GM12878 (cell line): ENCODE results near the gene KDM2A. TPM values are rescaled to one million over a fixed set of nuclear protein-coding genes. Genes with fewer than 3 reads are reported as not detected.

ENCODE experiments used
- ATAC-seq: fragments of 200-7000 bp; cut with Tn5 transposase; 3 replicates; pipeline ENCODE4 v1.9.1; 2020; ENCODE audit warnings: mild to moderate bottlenecking, moderate library complexity
- BruUV-seq: library from RNA; stranded (reverse); fragments of 400-500 nt; replicated peaks from 2 replicates; lab custom pipeline; 2021; lab: Mats Ljungman, UMichigan
- CTCF ChIA-PET: fragments of 300-600 bp; sonication (Branson Sonifier 250); formaldehyde crosslinking; extraction: SDS; loops from one replicate; lab custom pipeline; 2021; ENCODE audit warnings: inconsistent platforms; lab: Yijun Ruan, JAX
- POLR2A ChIA-PET: fragments of 350-600 bp; formaldehyde crosslinking; extraction: SDS; loops from one replicate; lab custom pipeline; 2021; ENCODE audit warnings: inconsistent platforms; lab: Charles Lee
- RAD21 ChIA-PET: fragments of 300-600 bp; sonication (Branson Sonifier 250); formaldehyde crosslinking; loops from one replicate; lab custom pipeline; 2023; ENCODE audit warnings: antibody characterized with exemption; ENCODE audit not compliant: unreplicated experiment; lab: Charles Lee
- SMC1A ChIA-PET: fragments of 300-600 bp; sonication (Branson Sonifier 250); formaldehyde crosslinking; loops from one replicate; lab custom pipeline; 2023; ENCODE audit not compliant: unreplicated experiment, uncharacterized antibody; lab: Charles Lee
- DNase-seq: peaks from one replicate; pipeline ENCODE4 v3.0.0-alpha.2; 2011; ENCODE audit warnings: low read depth, low spot score
- FAIRE-seq: peaks from 3 replicates; lab custom pipeline; 2011; peaks lifted over from hg19 to GRCh38; lab: Jason Lieb, UNC
- H2AFZ ChIP-seq: 2 replicates; pipeline ENCODE4 v1.6.0; 2011; ENCODE audit warnings: low read depth, low read length, control low read depth; ENCODE audit not compliant: control insufficient read depth
- H3K27ac ChIP-seq: 2 replicates; pipeline ENCODE4 v1.5.1; 2011; ENCODE audit warnings: control low read depth; ENCODE audit not compliant: control insufficient read depth, insufficient read depth
- H3K27me3 ChIP-seq, 2 experiments: replicated peaks in 1 of 2; 2 replicates each; pipeline versions ENCODE4 v1.6.0 to v1.6.1; 2011; ENCODE audit warnings: low read length in 1 of 2; ENCODE audit not compliant: control insufficient read depth in 2 of 2, insufficient read depth in 2 of 2
- H3K36me3 ChIP-seq, 2 experiments: 2 replicates each; pipeline ENCODE4 v1.5.1; 2011; ENCODE audit warnings: low read length in 1 of 2; ENCODE audit not compliant: control insufficient read depth in 2 of 2, insufficient read depth in 2 of 2
- H3K4me1 ChIP-seq: 2 replicates; pipeline ENCODE4 v1.6.1; 2011; ENCODE audit warnings: mild to moderate bottlenecking, low read length, moderate library complexity, mixed read lengths; ENCODE audit not compliant: control insufficient read depth, insufficient read depth
- H3K4me2 ChIP-seq: 2 replicates; pipeline ENCODE4 v1.6.0; 2011; ENCODE audit warnings: control low read depth; ENCODE audit not compliant: control insufficient read depth, insufficient read depth
- H3K4me3 ChIP-seq: fragments of 200-600 bp; sonication (generic); 2 replicates; pipeline ENCODE4 v1.5.1; 2016
- H3K79me2 ChIP-seq: 2 replicates; pipeline ENCODE4 v1.6.0; 2011; ENCODE audit warnings: low read length; ENCODE audit not compliant: control insufficient read depth, insufficient read depth
- H3K9ac ChIP-seq: 2 replicates; pipeline ENCODE4 v1.8.0; 2011; ENCODE audit warnings: low read length, control low read depth, mixed read lengths; ENCODE audit not compliant: control insufficient read depth, insufficient read depth
- H3K9me3 ChIP-seq: replicated peaks from 3 replicates; pipeline ENCODE4 v1.5.1; 2011; ENCODE audit warnings: mild to moderate bottlenecking, low read length; ENCODE audit not compliant: control insufficient read depth, insufficient read depth
- H4K20me1 ChIP-seq: 2 replicates; pipeline ENCODE4 v1.6.0; 2011; ENCODE audit not compliant: control insufficient read depth, insufficient read depth
- CBFB ChIP-seq: IDR thresholded peaks from 2 replicates; pipeline ENCODE4 v1.6.1; 2016; ENCODE audit warnings: antibody characterized with exemption, low read depth
- ETV6 ChIP-seq, 2 experiments: fragments of 450-650 bp in 1 of 2; IDR thresholded peaks in 1 of 2; conservative IDR thresholded peaks in 1 of 2; 2 replicates each; pipeline ENCODE4 v1.6.1; 2014; ENCODE audit warnings: antibody characterized with exemption in 1 of 2, borderline replicate concordance in 1 of 2, low read depth in 1 of 2, mild to moderate bottlenecking in 1 of 2, moderate library complexity in 1 of 2
- HDGF ChIP-seq: fragments of 450-650 bp; IDR thresholded peaks from 2 replicates; pipeline ENCODE4 v1.6.1; 2016; ENCODE audit warnings: antibody characterized with exemption
- HSF1 ChIP-seq: fragments of 150-350 bp; IDR thresholded peaks from 2 replicates; pipeline ENCODE4 v1.6.1; 2014; ENCODE audit warnings: mild to moderate bottlenecking, low read depth, low read length
- KLF5 ChIP-seq: fragments of 450-650 bp; IDR thresholded peaks from 2 replicates; pipeline ENCODE4 v1.6.1; 2014; ENCODE audit warnings: mild to moderate bottlenecking; ENCODE audit not compliant: partially characterized antibody
- MTA2 ChIP-seq: fragments of 450-650 bp; IDR thresholded peaks from 2 replicates; pipeline ENCODE4 v1.6.1; 2016; ENCODE audit warnings: low read depth, mild to moderate bottlenecking, moderate library complexity
- MXI1 ChIP-seq: fragments of 150-350 bp; IDR thresholded peaks from 2 replicates; pipeline ENCODE4 v1.6.1; 2011; ENCODE audit warnings: low read depth, mild to moderate bottlenecking, inconsistent platforms, low read length, improper control_type of control experiment
- PBX3 ChIP-seq: IDR thresholded peaks from 2 replicates; pipeline ENCODE4 v1.6.1; 2011; ENCODE audit warnings: mild to moderate bottlenecking, low read depth, low read length, moderate library complexity; ENCODE audit not compliant: insufficient replicate concordance
- RAD51 ChIP-seq: fragments of 450-650 bp; IDR thresholded peaks from 2 replicates; pipeline ENCODE4 v1.6.1; 2016; ENCODE audit warnings: moderate library complexity, mild to moderate bottlenecking, inconsistent platforms
- RFX5 ChIP-seq: IDR thresholded peaks from 2 replicates; pipeline ENCODE4 v1.6.1; 2011; ENCODE audit warnings: low read depth, low read length, improper control_type of control experiment
- TCF7 ChIP-seq: IDR thresholded peaks from 2 replicates; pipeline ENCODE4 v1.6.1; 2014; ENCODE audit warnings: antibody characterized with exemption, borderline replicate concordance
- in situ Hi-C: fragments of 300-500 bp; cut with MboI; formaldehyde crosslinking; loops from 9 replicates; pipeline ENCODE4 v1.14.3; 2018; ENCODE audit warnings: mixed read lengths
- intact Hi-C: fragments of 100-400 bp; cut with micrococcal nuclease; formaldehyde crosslinking; loops from one replicate; pipeline ENCODE4 v1.14.2; 2022; ENCODE audit not compliant: unreplicated experiment
- polyA plus RNA-seq, 11 experiments: library from polyadenylated mRNA; depleted of rRNA in 4 of 11; unstranded in 6 of 11; stranded (reverse) in 5 of 11; fragments of >200 nt; fragmentation: Nextera tagmentation in 4 of 11; fragmentation: Illumina TruSeq in 1 of 11; extraction: Ambion mirVana in 4 of 11; extraction: Trizol in 1 of 11; gene quantifications; 1 replicate in 1 of 11; 2 replicates in 10 of 11; pipeline versions ENCODE4 v1.2.1 to v1.2.3, GENCODE V29; 2011 to 2016; ENCODE audit warnings: inconsistent platforms in 2 of 11, missing spikeins in 2 of 11, low read depth in 1 of 11
- total RNA-seq, 4 experiments: library from RNA; depleted of rRNA in 3 of 4; stranded (reverse); fragments of >200 nt in 3 of 4; fragmentation: Illumina TruSeq in 1 of 4; extraction: Trizol in 1 of 4; gene quantifications; 2 replicates each; pipeline versions ENCODE4 v1.2.1 to v1.2.3, GENCODE V29; 2013 to 2021
- TF ChIP-seq, protein P1 (sequence below): IDR thresholded peaks from 2 replicates; pipeline ENCODE4 v1.6.1; 2011; ENCODE audit warnings: borderline replicate concordance, low read depth, mild to moderate bottlenecking, moderate library complexity, mixed read lengths, low read length; ENCODE audit not compliant: insufficient read depth; ENCODE audit errors: extremely low read length

KDM2A gene
- total and polyA plus RNA-seq, 10 of the 15 experiments (the other 5 are each of a cell fraction or from before 2014, with no cell fraction given): 10.5 to 69.3 (median 41.6) TPM

GRCh38 chr11:67199751-67200150, 80.7 kb downstream of the KDM2A start:
- ChIA-PET POLR2A (no interaction called here), RAD21 (interaction anchor here (0.9 kb wide), 1 partner anchor 119 kb away, joined by 3 read pairs; no protein-coding TSS in a partner anchor), CTCF (interaction anchor here (1.0 kb wide), 1 partner anchor 19 kb away, joined by 3 read pairs; no protein-coding TSS in a partner anchor), SMC1A (interaction anchor here (0.8 to 1.1 kb wide), 2 partner anchors 8 to 13 kb away, joined by 3 to 4 read pairs; no protein-coding TSS in a partner anchor)
- H4K20me1 ChIP-seq: no peaks in the 10 kb centered on the region
- H3K27me3 ChIP-seq: no peaks in the 10 kb centered on the region
- no peaks in the 10 kb centered on the region for H3K9me3 ChIP-seq
- H3K79me2 ChIP-seq: no peaks in the 10 kb centered on the region
- DNase-seq (no peak), ATAC-seq (no peak), FAIRE-seq (no peak)
- no peak overlapping the region for H3K4me2 ChIP-seq
- in situ Hi-C loops (no loop called here), intact Hi-C loops (no loop called here)
- H3K9ac ChIP-seq: no peak overlapping the region
- peaks cover 0 to 14% of the 10 kb centered on the region in 2 experiments; a peak in 2 of 4 replicates for H3K36me3 ChIP-seq
- no peak overlapping the region for H3K27ac ChIP-seq
- H3K4me3 ChIP-seq: no peak overlapping the region
- H2AFZ ChIP-seq: no peak overlapping the region
- TF ChIP-seq KLF5: no peak
- TF ChIP-seq RAD51: no peak
- no peak for TF ChIP-seq MXI1
- TF ChIP-seq HDGF: no peak
- no peak for TF ChIP-seq TCF7
- TF ChIP-seq PBX3: no peak
- no peak for TF ChIP-seq MTA2
- TF ChIP-seq CBFB: no peak
- TF ChIP-seq, protein P1, sequence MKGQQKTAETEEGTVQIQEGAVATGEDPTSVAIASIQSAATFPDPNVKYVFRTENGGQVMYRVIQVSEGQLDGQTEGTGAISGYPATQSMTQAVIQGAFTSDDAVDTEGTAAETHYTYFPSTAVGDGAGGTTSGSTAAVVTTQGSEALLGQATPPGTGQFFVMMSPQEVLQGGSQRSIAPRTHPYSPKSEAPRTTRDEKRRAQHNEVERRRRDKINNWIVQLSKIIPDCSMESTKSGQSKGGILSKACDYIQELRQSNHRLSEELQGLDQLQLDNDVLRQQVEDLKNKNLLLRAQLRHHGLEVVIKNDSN: no peak
- no peak for TF ChIP-seq RFX5
- TF ChIP-seq HSF1: no peak
- TF ChIP-seq ETV6 (conservative IDR thresholded peaks at IDR 0.05 in 1 of 2, IDR thresholded peaks at IDR 0.05 in 1 of 2; ENCODE audit: borderline replicate concordance in 1 of 2, low read depth in 1 of 2): no peak
- peaks cover 2% of the 10 kb centered on the region; the same call in 1 of the 2 replicates for H3K4me1 ChIP-seq
- no TSS peak for BruUV-seq
